Hematopoietic multipotent progenitor cell treated with erythropoietin and hydrocortisone succinate and interleukin-3 and kit ligand, for 4 days (in vitro differentiated cells): ENCODE data around the gene ARHGAP5.

Source experiments
- DNase-seq: peaks from one replicate; pipeline ENCODE4 v3.0.0-alpha.2; 2015

Gene ARHGAP5

DNA sequence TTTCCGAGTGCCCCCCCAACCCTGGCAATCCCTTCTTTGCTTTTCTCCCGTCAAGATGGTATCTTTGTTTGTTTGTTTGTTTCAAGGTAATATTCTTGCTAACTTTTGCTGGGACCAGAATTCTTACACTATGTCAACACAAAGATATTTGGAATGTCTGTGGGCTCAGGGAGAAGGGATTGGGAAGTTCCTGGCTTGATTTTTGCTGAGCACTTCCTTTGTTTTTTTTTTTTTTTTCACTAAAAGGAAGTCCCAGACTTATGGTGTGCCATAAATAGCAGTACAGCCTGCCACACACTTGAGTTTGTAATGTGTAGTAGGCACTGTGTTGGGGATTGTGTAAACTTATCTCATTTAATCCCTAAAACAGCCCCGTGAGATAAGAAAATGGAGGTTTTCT lies 113.6 kb downstream of the ARHGAP5 start:
- DNase-seq = no peak

DNA sequence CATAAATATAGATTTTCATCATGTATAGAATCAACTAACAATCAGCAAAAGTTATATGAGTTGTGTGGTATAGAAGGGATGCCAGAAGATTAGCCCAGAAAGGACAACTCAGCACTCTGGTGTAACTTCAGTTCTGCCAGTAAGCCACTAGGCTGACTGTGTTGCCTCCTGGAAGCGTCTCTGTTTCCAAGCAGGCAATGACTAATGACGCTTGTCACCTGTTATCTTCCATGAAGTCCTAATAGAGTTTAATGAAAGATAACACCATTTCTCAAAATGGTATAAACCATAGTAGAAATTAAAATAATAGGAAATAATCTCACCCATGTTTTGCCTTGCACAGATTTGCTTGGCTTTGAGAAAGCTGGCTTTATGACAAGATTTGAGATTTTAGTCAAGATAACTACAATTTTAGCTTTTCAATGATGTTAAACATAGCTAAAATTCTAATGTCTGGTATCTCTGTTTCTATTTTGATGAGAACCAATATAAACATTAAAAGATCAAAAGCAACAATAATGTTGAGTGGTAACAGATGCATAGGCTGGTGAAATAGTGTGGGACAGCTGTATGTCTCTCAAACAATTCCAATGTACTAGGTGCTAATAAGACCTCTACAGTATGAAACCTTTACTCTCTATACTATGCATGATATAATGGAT lies 115.7 kb downstream of the ARHGAP5 start:
- DNase-seq = no peak

DNA sequence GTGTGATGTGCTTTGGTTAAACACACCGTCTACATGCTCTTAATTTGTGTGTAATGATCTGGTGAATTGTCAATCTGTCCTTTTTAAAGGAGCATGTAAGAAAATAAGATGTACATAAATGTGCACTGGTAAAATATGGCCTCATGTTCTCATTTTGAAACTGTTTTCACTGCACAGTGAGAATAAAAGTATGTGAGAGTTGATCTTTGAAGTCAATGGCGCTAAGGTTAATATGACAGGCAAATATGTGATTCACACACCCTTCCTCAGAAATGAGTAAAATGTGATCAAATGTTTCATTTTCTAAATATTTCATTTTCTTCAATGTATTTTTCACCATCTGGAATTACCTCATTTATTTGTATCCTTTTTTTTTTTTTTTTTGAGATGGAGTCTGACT lies 116.4 kb downstream of the ARHGAP5 start:
- no peak for DNase-seq

DNA sequence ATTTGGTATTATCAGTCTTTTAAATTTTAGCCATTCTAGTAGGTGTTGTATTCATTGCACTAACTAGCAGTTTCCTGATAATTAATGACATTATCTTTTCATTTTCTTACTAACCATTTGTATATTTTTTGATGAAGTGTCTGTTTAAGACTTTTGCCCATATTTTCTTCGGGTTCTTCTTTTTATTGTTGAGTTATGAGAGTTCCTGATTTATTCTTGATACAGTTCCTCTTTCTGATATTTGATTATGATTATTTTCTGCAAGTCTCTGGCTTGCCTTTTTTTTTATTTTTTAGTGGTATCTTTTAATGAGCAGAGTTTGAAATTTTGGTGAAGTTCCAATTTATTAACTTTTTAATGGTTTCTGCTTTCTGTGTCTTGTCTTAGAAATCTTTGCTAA lies 118.5 kb downstream of the ARHGAP5 start:
- no peak for DNase-seq

DNA sequence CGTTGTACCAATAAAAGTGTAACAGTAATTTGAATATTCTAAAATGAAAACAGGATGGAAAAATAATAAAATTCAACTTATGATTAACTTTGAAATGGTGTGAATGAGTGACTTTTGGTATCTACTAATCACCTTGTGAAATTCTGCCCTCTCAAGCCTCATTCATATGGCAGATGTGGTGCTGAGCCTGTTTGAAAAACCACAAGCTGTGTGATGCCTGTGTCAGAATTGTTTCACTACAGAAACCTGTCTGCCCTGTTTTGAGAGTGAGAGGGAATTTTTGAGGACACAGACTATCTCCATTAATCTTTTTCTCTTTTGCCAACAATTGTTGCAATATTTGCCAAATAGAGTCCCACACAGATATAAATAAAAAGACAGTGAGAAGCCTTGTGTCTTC lies 120.8 kb downstream of the ARHGAP5 start:
- no peak for DNase-seq

DNA sequence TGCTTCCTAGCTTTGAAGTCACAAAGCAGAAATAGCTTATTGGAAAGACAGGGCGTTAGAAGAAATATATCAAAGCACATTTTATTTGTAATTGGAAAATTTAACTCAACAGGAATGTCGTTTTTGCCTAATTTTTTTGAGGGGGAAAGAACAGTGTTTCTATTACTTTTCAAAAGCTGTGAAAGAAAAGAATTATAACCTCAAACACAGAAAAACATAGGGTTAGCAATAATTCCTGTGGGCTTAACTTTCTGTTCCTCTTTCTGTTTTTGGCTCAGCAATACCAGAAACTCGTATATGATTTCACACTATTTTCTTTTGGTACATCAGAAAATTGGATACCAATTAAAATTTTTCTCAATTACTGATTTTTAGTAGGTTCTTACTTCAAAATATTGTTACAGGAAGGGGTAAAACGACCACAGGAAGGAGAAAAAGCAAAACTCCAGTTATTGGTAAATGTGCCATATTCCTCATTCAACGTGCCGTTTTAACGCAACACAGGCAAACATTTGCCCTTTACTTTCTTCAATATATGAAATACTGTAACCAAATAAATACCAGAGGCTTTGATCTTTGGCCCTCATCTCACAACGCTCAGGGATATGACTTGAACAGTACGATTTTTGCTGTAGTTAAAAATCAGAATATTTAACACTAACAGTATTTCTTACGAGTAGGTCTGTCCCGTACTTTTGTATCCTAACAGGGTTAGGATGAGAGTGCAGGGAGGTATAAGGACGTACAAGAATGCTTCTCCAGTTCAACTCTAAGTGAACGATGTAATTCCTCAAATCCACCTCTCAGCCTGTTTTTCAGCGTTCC lies 123.5 kb downstream of the ARHGAP5 start:
- peak; percentile 15 for DNase-seq

DNA sequence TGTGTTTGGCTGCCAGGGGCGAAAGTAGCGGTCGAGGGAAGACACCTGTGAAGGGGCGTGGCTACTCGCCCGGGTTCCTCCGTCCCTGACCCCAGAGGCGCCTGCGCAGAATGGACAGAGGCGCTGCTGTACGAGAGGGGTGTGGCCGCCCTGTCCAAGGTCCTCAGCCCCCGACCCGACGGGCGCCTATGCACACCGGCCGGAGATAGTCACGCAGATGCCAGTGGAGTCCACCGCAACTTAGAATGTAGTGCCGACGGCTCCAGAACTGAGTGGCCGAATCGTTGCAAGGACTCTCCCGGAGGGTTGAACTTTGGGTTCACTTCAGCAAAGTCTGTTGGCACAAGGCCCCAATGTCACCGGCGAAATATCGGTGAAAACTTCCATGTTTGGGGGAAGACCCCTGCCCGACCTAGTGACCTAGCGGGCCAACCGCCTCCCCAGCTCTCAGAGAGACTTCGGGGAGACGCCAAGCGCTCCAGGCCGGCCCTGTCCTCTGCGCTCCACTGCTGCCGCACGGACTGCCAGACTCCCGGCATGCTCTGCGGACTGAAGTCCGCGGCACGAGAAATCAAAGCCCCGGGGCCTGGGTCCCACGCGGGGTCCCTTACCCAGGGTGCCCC lies 124.2 kb downstream of the ARHGAP5 start:
- peak; percentile 84 for DNase-seq

DNA sequence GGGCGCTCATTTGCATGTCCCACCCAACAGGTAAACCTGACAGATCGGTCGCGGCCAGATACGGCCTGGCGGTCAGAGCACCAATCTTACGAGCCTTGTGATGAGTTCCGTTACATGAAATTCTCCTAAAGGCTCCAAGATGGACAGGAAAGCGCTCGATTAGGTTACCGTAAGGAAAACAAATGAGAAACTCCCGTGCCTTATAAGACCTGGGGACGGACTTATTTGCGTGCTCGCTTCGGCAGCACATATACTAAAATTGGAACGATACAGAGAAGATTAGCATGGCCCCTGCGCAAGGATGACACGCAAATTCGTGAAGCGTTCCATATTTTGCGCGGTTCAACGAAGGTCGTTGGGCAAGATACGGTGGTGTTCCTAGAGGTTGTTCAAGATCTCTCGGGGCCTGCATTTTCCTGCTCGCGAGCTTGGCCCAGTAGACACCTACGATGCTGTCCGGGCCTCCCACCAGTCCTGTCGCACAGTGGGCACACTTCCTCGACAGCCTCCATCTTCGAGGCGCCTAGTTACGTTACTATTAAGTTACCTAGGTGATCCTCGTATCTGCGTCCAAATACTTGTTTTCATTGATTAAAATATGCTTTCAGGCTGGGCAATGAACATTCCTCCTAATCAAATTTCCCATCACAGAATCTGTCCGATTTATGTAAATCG lies 124.8 kb downstream of the ARHGAP5 start, which contains the start of gene RNU6-7:
RNU6-7 (plus strand) TSS at position 230 of the 675 bp plus-strand sequence.
- DNase-seq = peak; percentile 47

DNA sequence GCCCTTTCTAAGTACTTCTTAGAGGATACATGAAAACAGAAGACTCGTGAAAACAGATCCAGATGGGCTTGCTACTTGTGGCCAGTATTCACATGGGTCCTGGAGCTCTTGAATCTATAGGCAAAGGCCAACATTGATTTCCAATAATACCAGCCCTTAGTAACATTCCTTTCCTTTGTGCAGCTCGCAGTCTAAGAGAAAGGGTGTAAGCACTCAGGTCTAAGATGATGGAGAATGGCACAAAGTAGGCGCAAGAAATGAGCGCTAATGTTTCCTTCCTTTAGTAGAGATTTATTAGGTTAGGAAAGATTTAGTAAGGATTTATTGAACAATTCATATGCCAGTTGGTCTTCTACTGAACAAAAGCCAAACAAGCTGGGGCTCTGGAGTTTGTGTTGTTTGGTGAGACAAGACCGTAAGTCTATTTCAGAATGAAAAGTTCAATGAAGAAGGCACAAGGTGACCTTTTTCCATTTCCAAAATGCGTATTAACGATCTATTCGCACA lies 125.4 kb downstream of the ARHGAP5 start:
- DNase-seq = peak; percentile 22

DNA sequence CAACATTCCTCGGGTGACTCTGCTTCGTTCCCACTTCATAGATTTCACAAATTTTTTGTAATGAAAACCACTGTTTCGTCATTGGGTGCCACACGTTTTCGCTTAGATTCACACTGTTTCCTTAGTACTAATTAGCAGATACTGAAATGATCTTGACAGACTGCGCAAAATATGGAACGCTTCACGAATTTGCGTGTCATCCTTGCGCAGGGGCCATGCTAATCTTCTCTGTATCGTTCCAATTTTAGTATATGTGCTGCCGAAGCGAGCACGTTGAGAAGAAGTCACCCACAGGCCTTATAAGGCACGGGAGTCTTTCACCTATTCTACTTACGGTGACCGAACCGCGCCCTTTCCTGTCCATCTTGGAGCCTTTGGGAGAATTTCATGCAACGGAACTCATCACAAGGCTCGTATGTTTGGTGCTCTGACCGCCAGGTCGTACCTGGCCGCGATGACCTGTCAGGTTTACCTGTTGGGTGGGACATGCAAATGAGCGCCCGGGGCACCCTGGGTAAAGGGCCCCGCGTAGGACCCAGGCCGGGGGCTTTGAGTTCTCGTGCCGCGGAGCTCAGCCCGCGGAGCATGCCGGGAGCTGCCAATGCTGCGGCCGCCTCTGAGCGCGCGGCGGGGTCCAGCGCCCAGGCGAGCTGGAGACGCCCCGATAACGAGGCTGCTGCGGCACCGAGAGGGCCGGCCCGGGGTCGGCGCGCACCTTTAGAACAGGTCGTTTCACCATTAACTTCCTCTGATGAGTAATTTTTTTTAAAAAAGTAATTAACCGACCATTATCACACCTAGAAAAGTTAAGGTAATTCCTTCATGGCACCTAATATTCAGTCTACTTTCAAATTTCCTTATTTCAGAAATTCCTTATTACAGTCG lies 126.1 kb downstream of the ARHGAP5 start, which contains the start of gene RNU6-8:
RNU6-8 (minus strand) TSS at position 272 of the 885 bp plus-strand sequence.
- DNase-seq = peak; percentile 96

DNA sequence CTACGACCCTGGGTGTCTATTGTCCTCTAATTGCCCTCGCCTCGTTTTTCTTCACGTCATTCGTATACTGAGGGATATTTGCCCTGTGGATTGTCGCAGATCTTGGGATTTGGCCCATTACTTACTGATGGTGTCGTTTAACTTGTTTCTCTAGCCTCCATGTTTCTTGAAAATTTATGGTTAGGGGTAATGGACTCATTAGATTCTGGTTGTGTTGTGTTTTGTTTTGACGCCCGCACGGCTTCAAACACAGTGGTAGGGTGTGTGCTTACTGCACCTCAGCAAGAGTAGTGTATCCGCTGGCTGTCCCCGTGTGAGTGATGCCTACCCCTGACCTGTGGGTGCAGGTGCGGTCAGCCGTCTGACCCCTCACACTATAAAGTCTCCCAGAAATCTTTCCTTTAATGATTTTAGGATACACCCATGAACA lies 126.8 kb downstream of the ARHGAP5 start:
- DNase-seq = peak; percentile 27

DNA sequence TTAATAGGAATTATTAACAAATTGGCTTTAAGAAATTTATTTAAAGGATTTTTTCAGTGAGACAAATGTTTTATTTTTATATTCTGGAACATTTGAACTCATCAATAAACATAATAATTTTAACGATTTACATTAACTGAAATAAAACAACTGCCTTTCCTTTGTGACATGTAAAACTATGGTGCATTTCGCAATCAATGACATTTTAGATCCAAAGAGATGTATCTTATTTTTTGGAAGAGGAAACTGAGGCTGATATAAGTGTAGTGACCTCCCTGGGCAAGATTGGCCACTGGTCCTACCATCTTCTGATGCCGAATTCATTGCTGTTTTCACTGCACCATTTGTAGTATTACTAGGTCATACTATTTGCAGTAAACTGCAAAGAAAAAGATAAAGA lies 128.4 kb downstream of the ARHGAP5 start:
- no peak for DNase-seq

DNA sequence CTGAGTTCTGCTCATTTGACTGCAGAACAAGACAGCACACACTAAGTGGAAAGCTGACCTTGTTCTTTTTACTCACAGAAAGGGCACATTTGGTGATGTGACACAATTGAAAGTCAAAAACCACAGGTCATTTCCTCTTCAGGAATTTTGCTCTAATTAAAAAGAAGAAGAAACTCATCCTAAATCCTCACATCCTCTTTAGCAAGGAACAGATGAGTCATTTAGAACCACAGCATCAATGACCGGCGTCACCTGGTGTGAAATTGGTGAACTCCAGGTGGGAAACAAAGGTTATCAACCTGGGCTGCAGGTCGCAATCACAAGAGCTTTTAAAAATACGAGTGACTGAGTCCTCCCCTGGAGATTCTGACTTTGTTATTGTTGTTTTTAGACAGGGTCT lies 128.9 kb downstream of the ARHGAP5 start:
- DNase-seq = no peak

DNA sequence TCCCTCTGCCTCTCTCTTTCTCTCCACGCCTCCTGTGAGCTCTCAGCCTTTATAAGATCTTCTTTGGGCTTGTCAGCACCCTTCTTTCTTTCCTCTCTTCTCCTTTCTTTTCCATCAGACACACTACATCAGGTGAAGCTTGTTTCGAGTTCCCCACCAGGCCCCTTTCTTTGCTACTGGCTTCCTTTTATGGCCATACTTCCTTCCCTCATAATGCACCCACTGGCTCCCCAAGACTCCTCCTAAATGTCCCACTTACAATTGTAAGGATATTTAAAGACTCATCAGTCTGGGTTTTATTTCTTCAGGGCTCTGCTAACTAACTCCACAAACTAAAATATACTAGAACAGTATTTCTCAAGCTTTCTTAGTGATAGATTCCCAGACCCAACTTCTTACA lies 129.4 kb downstream of the ARHGAP5 start:
- DNase-seq = no peak

DNA sequence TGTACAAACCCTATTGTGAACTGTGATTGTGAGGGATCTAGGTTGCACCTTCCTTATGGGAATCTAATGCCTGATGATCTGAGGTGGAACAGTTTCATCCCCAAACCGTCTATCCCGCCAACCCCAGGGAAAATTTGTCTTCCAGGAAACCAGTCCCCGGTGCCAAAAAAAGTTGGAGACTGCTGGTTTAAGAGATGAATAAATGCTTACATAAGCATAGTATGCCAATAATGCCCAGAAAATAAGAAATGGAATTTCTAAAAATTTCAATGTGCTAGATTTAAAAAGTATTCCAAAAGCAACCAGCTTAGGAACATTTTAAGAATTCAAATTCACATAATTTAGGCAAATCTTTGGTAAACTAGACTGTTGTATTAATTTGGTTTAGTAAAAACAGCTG lies 131.4 kb downstream of the ARHGAP5 start:
- DNase-seq = no peak
